Retinal pigment epithelial cell (primary cell): ENCODE data around the gene QKI.

Source experiments
- DNase-seq: peaks from one replicate; pipeline ENCODE4 v3.0.0-alpha.2; 2010; ENCODE audit warnings: low read depth
- H3K4me3 ChIP-seq: 2 replicates; pipeline ENCODE4 v1.5.1; 2011; ENCODE audit warnings: mild to moderate bottlenecking, low read length, control low read depth, moderate library complexity
- CTCF ChIP-seq: conservative IDR thresholded peaks from 2 replicates; pipeline ENCODE4 v1.5.1; 2011; ENCODE audit warnings: low read depth, low read length, control low read depth, inconsistent platforms

QKI gene

GRCh38 chr6:163398815-163399214, 15.7 kb upstream of the QKI start:
- TF ChIP-seq CTCF = no peak
- DNase-seq = no peak
- H3K4me3 ChIP-seq = no peak overlapping the region

- H3K4me3 ChIP-seq = no peak overlapping the region
- no peak for DNase-seq
- TF ChIP-seq CTCF = no peak
Measured at GRCh38 chr6:163400509-163400908, 14.0 kb upstream of the QKI start.

- no peak for TF ChIP-seq CTCF
- DNase-seq = no peak
- no peak overlapping the region for H3K4me3 ChIP-seq
Measured at GRCh38 chr6:163401039-163401885, 13.3 kb upstream of the QKI start.

- no peak for DNase-seq
- TF ChIP-seq CTCF = no peak
- no peak overlapping the region for H3K4me3 ChIP-seq
Measured at GRCh38 chr6:163402616-163403015, 11.9 kb upstream of the QKI start.

GRCh38 chr6:163404825-163405265, 9.7 kb upstream of the QKI start:
- TF ChIP-seq CTCF = no peak
- no peak overlapping the region for H3K4me3 ChIP-seq
- no peak for DNase-seq

GRCh38 chr6:163405412-163406309, 8.9 kb upstream of the QKI start:
- TF ChIP-seq CTCF = no peak
- H3K4me3 ChIP-seq = peak overlapping the region; percentile 35
- DNase-seq = no peak

- DNase-seq = no peak
- H3K4me3 ChIP-seq = no peak overlapping the region
- no peak for TF ChIP-seq CTCF
Measured at GRCh38 chr6:163406366-163406765, 8.2 kb upstream of the QKI start.
